ENCODE measurements around the gene ACSF2. TPM values are rescaled to one million over a fixed set of nuclear protein-coding genes. Genes with fewer than 3 reads are reported as not detected.

The ACSF2 gene
- total and polyA plus RNA-seq, 2 of the 13 experiments (the other 11 are each of a cell fraction or from before 2014, with no cell fraction given) = 87.3 to 109 TPM

GRCh38 chr17:50482516-50482915 lies 56.5 kb downstream of the ACSF2 start (continued):
- peak; percentile 70; the same call in 1 of the 2 replicates for TF ChIP-seq ZNF788 (CRISPR knock-in tag; IDR thresholded peaks at IDR 0.05; ENCODE audit: borderline replicate concordance)
- peak; percentile 79 for TF ChIP-seq ZBTB25 (CRISPR knock-in tag; IDR thresholded peaks at IDR 0.05)
- TF ChIP-seq ZNF30 (CRISPR knock-in tag; IDR thresholded peaks at IDR 0.05) = no peak
- TF ChIP-seq FOSL1 (CRISPR knock-in tag; IDR thresholded peaks at IDR 0.05; ENCODE audit: borderline replicate concordance) = no peak
- no peak for TF ChIP-seq HNF1A (IDR thresholded peaks at IDR 0.05; ENCODE audit: low read depth)
- no peak for TF ChIP-seq HNF1A (CRISPR knock-in tag; IDR thresholded peaks at IDR 0.05; ENCODE audit: borderline replicate concordance)
- no peak for TF ChIP-seq SNRNP70 (IDR thresholded peaks at IDR 0.05; ENCODE audit: low read depth, low read length)
- no peak for TF ChIP-seq ZNF343 (CRISPR knock-in tag; IDR thresholded peaks at IDR 0.05)
- no peak for TF ChIP-seq ZFP62 (CRISPR knock-in tag; IDR thresholded peaks at IDR 0.05)
- TF ChIP-seq ZNF709 (CRISPR knock-in tag; IDR thresholded peaks at IDR 0.05) = no peak
- no peak for TF ChIP-seq HHEX (CRISPR knock-in tag; IDR thresholded peaks at IDR 0.05)
- peak; percentile 66; the same call in 1 of the 2 replicates for TF ChIP-seq MYPOP (CRISPR knock-in tag; IDR thresholded peaks at IDR 0.05)
- no peak for TF ChIP-seq CREB3 (CRISPR knock-in tag; IDR thresholded peaks at IDR 0.05)
- TF ChIP-seq ARID4A (CRISPR knock-in tag; IDR thresholded peaks at IDR 0.05; ENCODE audit: borderline replicate concordance) = no peak; the same call in 1 of the 2 replicates
- TF ChIP-seq BRF2 (CRISPR knock-in tag; IDR thresholded peaks at IDR 0.05) = no peak

Measured in HepG2 (cell line).